ENCODE measurements around the gene PNPLA8. TPM values are rescaled to one million over a fixed set of nuclear protein-coding genes. Genes with fewer than 3 reads are reported as not detected.

Gene PNPLA8
- total and polyA plus RNA-seq, 2 donors (not counting 1 experiment from before 2014, with no cell fraction given): 12.3 to 57.3 TPM

DNA sequence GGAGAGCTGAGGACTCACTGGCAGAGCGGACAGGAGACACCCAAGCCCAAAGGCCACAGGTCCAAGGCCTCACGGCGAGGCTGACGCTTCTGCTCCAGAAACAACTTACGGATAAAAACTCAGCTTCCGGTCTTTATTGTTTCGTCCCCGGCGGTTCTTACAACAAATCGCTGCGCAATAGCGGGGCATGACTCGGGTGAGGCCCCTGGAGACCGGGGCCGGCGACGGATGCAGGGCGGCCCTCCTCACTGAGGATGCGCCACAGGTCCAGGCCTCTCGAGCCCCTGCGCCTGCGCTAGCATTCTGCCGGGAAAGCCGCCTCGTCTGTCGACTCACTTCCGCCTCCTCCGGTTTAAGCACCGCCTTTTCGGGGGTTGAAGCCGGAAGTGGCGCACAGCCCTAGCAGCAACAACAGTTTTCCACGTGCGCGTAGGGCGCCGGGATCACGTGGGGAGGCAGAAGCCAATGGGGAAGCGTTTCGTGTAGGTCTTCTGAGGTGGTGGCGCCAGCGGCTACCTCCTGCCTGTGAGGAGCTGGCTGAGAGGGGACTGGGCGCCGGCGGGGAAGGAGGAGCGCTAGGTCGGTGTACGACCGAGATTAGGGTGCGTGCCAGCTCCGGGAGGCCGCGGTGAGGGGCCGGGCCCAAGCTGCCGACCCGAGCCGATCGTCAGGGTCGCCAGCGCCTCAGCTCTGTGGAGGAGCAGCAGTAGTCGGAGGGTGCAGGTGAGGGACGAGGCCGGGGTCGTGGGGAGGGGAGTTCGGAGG lies 43.6 kb upstream of the PNPLA8 start, which contains the start of the genes DNAJB9 and THAP5:
TSS of gene DNAJB9 (plus strand) at position 494 of the 765 bp plus-strand sequence. CDS start 1,853 bp downstream, outside the sequence.
TSS of gene THAP5 (minus strand) at position 326 of the 765 bp plus-strand sequence. CDS start at position 189, 137 bp downstream.
- Histone ChIP-seq H4K20me1 (ENCODE audit: control insufficient read depth, insufficient read depth, low read length, poor library complexity, severe bottlenecking) (peaks cover 7% of the 10 kb centered on the region), H3K4me2 (replicated peaks; ENCODE audit: low read depth, low read length, poor library complexity, severe bottlenecking) (peak within 1 kb of the TSS; percentile 78), H3K4me3 (ENCODE audit: control extremely low read depth in 1 of 5, extremely low read depth in 1 of 5, insufficient read depth in 1 of 5, low read depth in 2 of 5, low read length in 4 of 5) (peak within 1 kb of the TSS; percentile 79 to 92 (median 89)), H3K27me3 (replicated peaks in 1 of 4; ENCODE audit: control extremely low read depth in 1 of 4, control insufficient read depth in 3 of 4, insufficient read depth in 4 of 4, low read length in 3 of 4) (no peaks in the 10 kb centered on the region), H3K9ac (ENCODE audit: low read length) (peak within 1 kb of the TSS; percentile 95), H3K79me2 (ENCODE audit: control insufficient read depth, insufficient read depth, low read length) (peaks cover 81% of the 10 kb centered on the region), H3K36me3 (replicated peaks in 1 of 2; ENCODE audit: control extremely low read depth in 1 of 2, control insufficient read depth in 1 of 2, extremely low read depth in 1 of 2, insufficient read depth in 2 of 2, low read length in 1 of 2) (peaks cover 7 to 21% of the 10 kb centered on the region in 2 experiments), H2AFZ (ENCODE audit: insufficient read depth, low read depth, low read length, poor library complexity, severe bottlenecking) (peak within 1 kb of the TSS; percentile 81), H3K27ac (ENCODE audit: low read length in 2 of 2) (peak within 1 kb of the TSS; percentile 99 to 100), H3K9me3 (ENCODE audit: control extremely low read depth in 1 of 3, control insufficient read depth in 2 of 3, insufficient read depth in 1 of 3, low read length in 2 of 3) (no peaks in the 10 kb centered on the region), H3K4me1 (ENCODE audit: control insufficient read depth in 2 of 2, insufficient read depth in 2 of 2, low read length in 2 of 2) (peaks cover 16 to 39% of the 10 kb centered on the region in 2 donors)
- POLR2A ChIA-PET: interaction anchor here (0.6 to 3.0 kb wide), 11 partner anchors 8 to 101 kb away, joined by 3 to 58 read pairs (median 4); partner anchors contain the start of gene PNPLA8
- Mint-ChIP-seq H3K27ac (peak within 1 kb of the TSS; percentile 98), H3K27me3 (no peaks in the 10 kb centered on the region), H3K4me1 (peaks cover 51% of the 10 kb centered on the region), H3K9me3 (ENCODE audit: insufficient read depth) (no peaks in the 10 kb centered on the region), H3K4me3 (peak within 1 kb of the TSS; percentile 96)
- peak; percentile 100 for DNase-seq
- WGBS (ENCODE audit: insufficient coverage): 0% methylated on average over 65 of the region's 65 CpGs
- TF ChIP-seq, protein P1, sequence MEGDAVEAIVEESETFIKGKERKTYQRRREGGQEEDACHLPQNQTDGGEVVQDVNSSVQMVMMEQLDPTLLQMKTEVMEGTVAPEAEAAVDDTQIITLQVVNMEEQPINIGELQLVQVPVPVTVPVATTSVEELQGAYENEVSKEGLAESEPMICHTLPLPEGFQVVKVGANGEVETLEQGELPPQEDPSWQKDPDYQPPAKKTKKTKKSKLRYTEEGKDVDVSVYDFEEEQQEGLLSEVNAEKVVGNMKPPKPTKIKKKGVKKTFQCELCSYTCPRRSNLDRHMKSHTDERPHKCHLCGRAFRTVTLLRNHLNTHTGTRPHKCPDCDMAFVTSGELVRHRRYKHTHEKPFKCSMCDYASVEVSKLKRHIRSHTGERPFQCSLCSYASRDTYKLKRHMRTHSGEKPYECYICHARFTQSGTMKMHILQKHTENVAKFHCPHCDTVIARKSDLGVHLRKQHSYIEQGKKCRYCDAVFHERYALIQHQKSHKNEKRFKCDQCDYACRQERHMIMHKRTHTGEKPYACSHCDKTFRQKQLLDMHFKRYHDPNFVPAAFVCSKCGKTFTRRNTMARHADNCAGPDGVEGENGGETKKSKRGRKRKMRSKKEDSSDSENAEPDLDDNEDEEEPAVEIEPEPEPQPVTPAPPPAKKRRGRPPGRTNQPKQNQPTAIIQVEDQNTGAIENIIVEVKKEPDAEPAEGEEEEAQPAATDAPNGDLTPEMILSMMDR (IDR thresholded peaks at IDR 0.05): no peak
- no peak for TF ChIP-seq EZH2 (IDR thresholded peaks at IDR 0.05; ENCODE audit: borderline replicate concordance, insufficient read depth, low read depth, low read length, poor library complexity, severe bottlenecking)
- CTCF ChIA-PET: interaction anchor here (0.7 to 2.7 kb wide), 7 partner anchors 9 to 115 kb away, joined by 3 to 17 read pairs (median 6); partner anchors contain the start of gene PNPLA8
- intact Hi-C loops (cut with micrococcal nuclease): loop anchor here (1.0 to 10.0 kb wide), 8 partner anchors 17 to 1007 kb away; partner anchors contain the start of genes COG5, DLD, DUS4L and PNPLA8
- ATAC-seq (ENCODE audit: low read depth): peak; percentile 87

Data from B cell (primary cell).